ENCODE measurements around the gene BCAP31.

DNA sequence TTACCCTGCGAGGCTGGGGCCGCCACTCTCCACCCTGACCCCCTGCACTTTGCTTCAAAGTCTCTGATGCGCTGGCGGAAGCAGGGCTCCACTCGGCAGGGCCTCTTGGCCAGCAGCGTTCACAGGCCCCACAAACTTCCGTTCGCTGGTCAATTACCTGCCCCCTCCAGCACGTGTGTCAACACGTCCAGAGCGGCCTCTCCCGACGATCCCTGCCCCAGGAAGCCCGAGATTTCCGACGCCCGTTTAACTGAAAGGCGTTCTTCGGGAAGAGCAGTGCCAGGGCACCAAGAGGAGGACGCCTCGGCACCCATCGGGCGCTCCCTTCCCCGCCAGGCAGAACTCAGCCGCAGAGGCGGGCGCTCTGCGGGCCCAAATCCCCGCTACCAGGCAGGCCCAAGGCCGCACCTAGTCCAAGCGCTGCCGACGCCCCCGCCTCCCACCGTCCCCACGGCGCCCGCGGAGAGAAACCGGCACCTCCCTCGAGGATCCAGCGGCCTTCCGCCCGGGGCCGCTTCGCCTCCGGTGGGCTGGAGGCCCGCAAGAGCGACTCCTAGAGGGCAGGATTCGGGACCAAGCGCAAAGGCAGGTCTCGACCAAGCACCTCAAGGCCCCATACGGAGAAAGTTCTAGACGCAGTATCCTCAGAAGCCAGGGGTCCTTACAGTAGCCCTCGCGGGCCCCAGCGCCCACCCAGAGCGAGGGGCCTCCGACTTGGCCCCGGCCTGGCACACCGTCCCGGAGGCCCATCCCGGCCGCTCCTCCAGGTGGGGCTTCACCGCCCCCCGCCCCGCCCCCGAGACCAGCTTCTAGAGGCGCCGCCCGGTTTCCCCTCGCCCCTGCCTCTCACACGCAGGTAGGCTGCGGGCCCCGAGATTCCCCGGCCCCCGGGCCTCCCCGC is 586 bp downstream of the BCAP31 start:
- TF ChIP-seq EZH2 (IDR thresholded peaks at IDR 0.05; ENCODE audit: low read length, missing control alignments) = no peak
- TF ChIP-seq, protein P1, sequence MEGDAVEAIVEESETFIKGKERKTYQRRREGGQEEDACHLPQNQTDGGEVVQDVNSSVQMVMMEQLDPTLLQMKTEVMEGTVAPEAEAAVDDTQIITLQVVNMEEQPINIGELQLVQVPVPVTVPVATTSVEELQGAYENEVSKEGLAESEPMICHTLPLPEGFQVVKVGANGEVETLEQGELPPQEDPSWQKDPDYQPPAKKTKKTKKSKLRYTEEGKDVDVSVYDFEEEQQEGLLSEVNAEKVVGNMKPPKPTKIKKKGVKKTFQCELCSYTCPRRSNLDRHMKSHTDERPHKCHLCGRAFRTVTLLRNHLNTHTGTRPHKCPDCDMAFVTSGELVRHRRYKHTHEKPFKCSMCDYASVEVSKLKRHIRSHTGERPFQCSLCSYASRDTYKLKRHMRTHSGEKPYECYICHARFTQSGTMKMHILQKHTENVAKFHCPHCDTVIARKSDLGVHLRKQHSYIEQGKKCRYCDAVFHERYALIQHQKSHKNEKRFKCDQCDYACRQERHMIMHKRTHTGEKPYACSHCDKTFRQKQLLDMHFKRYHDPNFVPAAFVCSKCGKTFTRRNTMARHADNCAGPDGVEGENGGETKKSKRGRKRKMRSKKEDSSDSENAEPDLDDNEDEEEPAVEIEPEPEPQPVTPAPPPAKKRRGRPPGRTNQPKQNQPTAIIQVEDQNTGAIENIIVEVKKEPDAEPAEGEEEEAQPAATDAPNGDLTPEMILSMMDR (conservative IDR thresholded peaks at IDR 0.05 in 1 of 2, IDR thresholded peaks at IDR 0.05 in 1 of 2; ENCODE audit: low read depth in 1 of 2, low read length in 2 of 2) = peak; percentile 27 to 38
